NCI-H128 (cell line): ENCODE data around the gene SOST.

Experiments
- DNase-seq: peaks from one replicate; lab custom pipeline; 2025; ENCODE audit not compliant: unreplicated experiment; lab: John Stamatoyannopoulos, UW

Gene SOST

DNA sequence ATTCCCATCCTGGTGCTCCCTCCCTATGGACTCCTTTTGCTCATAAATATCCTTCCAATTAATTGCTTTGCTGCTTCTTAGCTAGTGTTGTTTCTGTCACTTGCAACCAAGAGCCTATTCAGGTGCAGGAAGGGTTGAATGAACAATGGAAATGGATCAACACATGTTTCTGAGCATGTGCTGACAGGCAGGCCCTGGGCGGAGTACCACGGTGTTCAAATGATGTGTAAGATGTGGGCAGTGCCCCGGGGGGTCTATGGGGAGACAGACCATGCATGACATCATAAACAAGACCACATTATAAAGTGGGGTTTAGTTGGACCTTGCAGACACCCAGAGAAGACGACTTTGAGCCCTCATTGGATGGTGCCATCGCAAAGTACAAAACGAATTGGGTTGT lies 48.5 kb downstream of the SOST start:
- DNase-seq = no peak

GRCh38 chr17:43709210-43709609 lies 49.4 kb downstream of the SOST start:
- DNase-seq = no peak

- DNase-seq = no peak
These were observed 51.4 kb downstream of the SOST start for GRCh38 chr17:43707184-43707583.

- DNase-seq = no peak
These were observed 52.4 kb downstream of the SOST start for GRCh38 chr17:43706235-43706634.
